HAP-1 (cell line): ENCODE results near the gene SERPINA3.

Experiments
- DNase-seq, 2 experiments: peaks; one replicate each; pipeline ENCODE4 v3.0.0-alpha.2; 2016 to 2020; ENCODE audit warnings: low spot score in 2 of 2
- H3K27me3 ChIP-seq: fragments of 250-450 bp; sonication (Bioruptor Pico); 2 replicates; pipeline ENCODE4 v1.5.1; 2020; ENCODE audit warnings: low read depth, mild to moderate bottlenecking, moderate library complexity
- H3K36me3 ChIP-seq: fragments of 250-450 bp; sonication (Bioruptor Pico); replicated peaks from 2 replicates; pipeline ENCODE4 v1.5.1; 2020; ENCODE audit warnings: mild to moderate bottlenecking
- H3K4me1 ChIP-seq: fragments of 250-450 bp; sonication (Bioruptor Pico); 2 replicates; pipeline ENCODE4 v1.5.1; 2020; ENCODE audit warnings: mild to moderate bottlenecking
- H3K4me3 ChIP-seq: fragments of 250-450 bp; sonication (Bioruptor Pico); 2 replicates; pipeline ENCODE4 v1.5.1; 2020; ENCODE audit warnings: mild to moderate bottlenecking, moderate library complexity
- H3K9me3 ChIP-seq: fragments of 250-450 bp; sonication (Bioruptor Pico); 2 replicates; pipeline ENCODE4 v1.5.1; 2020; ENCODE audit warnings: mild to moderate bottlenecking, moderate library complexity
- in situ Hi-C: fragments of 300-500 bp; cut with MboI; formaldehyde crosslinking; loops from 3 replicates; pipeline ENCODE4 v1.14.3; 2020; ENCODE audit warnings: low sequenced_read_pairs, inconsistent platforms, mixed read lengths

SERPINA3 gene

GRCh38 chr14:94622653-94623421 lies 10.6 kb downstream of the SERPINA3 start:
- Histone ChIP-seq H3K4me3 (no peak overlapping the region), H3K27me3 (peaks cover 23% of the 10 kb centered on the region), H3K4me1 (no peaks in the 10 kb centered on the region), H3K9me3 (no peaks in the 10 kb centered on the region; the same call in 1 of the 2 replicates), H3K36me3 (no peaks in the 10 kb centered on the region)
- in situ Hi-C loops: no loop called here
- no peak for DNase-seq

GRCh38 chr14:94623422-94623809 lies 11.2 kb downstream of the SERPINA3 start:
- Histone ChIP-seq H3K27me3 (peaks cover 23% of the 10 kb centered on the region), H3K9me3 (no peaks in the 10 kb centered on the region), H3K36me3 (no peaks in the 10 kb centered on the region), H3K4me3 (no peak overlapping the region), H3K4me1 (no peaks in the 10 kb centered on the region)
- in situ Hi-C loops: no loop called here
- DNase-seq: no peak

- in situ Hi-C loops: no loop called here
- H3K36me3 ChIP-seq: no peaks in the 10 kb centered on the region
- no peaks in the 10 kb centered on the region for H3K9me3 ChIP-seq
- H3K27me3 ChIP-seq: peaks cover 23% of the 10 kb centered on the region
- no peaks in the 10 kb centered on the region for H3K4me1 ChIP-seq
- no peak for DNase-seq
- H3K4me3 ChIP-seq: no peak overlapping the region
These were observed 11.8 kb downstream of the SERPINA3 start for GRCh38 chr14:94623856-94624499.

GRCh38 chr14:94624537-94625352 lies 12.6 kb downstream of the SERPINA3 start:
- in situ Hi-C loops: no loop called here
- H3K4me3 ChIP-seq: no peak overlapping the region

GRCh38 chr14:94625353-94625635 lies 13.1 kb downstream of the SERPINA3 start:
- Histone ChIP-seq H3K9me3 (no peaks in the 10 kb centered on the region), H3K4me1 (no peaks in the 10 kb centered on the region), H3K36me3 (no peaks in the 10 kb centered on the region), H3K27me3 (peaks cover 23% of the 10 kb centered on the region), H3K4me3 (no peak overlapping the region)
- in situ Hi-C loops: no loop called here
- DNase-seq: no peak

More at GRCh38 chr14:94624537-94625352, 12.6 kb downstream of the SERPINA3 start:
- no peak for DNase-seq
- H3K27me3 ChIP-seq: peaks cover 23% of the 10 kb centered on the region
- no peaks in the 10 kb centered on the region for H3K4me1 ChIP-seq
- no peaks in the 10 kb centered on the region for H3K36me3 ChIP-seq
- H3K9me3 ChIP-seq: no peaks in the 10 kb centered on the region

GRCh38 chr14:94628578-94628977 lies 16.4 kb downstream of the SERPINA3 start:
- in situ Hi-C loops: no loop called here
- H3K4me3 ChIP-seq: no peak overlapping the region
- no peak for DNase-seq
- H3K27me3 ChIP-seq: peaks cover 14% of the 10 kb centered on the region
- no peaks in the 10 kb centered on the region for H3K9me3 ChIP-seq
- no peaks in the 10 kb centered on the region for H3K4me1 ChIP-seq
- H3K36me3 ChIP-seq: no peaks in the 10 kb centered on the region

- Histone ChIP-seq H3K4me1 (no peaks in the 10 kb centered on the region), H3K36me3 (no peaks in the 10 kb centered on the region), H3K9me3 (no peaks in the 10 kb centered on the region), H3K27me3 (no peaks in the 10 kb centered on the region; the same call in none of the 2 replicates), H3K4me3 (no peak overlapping the region)
- in situ Hi-C loops: no loop called here
- no peak for DNase-seq
These were observed 18.2 kb downstream of the SERPINA3 start for GRCh38 chr14:94630396-94630795.

- no peak for DNase-seq
These were observed 18.9 kb downstream of the SERPINA3 start for GRCh38 chr14:94631050-94631449.

GRCh38 chr14:94631536-94632304 lies 19.5 kb downstream of the SERPINA3 start:
- no peaks in the 10 kb centered on the region for H3K9me3 ChIP-seq
- H3K4me3 ChIP-seq: no peak overlapping the region
- H3K36me3 ChIP-seq: no peaks in the 10 kb centered on the region
- no peak for DNase-seq
- in situ Hi-C loops: no loop called here
- no peaks in the 10 kb centered on the region for H3K4me1 ChIP-seq
- H3K27me3 ChIP-seq: peaks cover 3% of the 10 kb centered on the region

More at GRCh38 chr14:94631050-94631449, 18.9 kb downstream of the SERPINA3 start:
- Histone ChIP-seq H3K4me1 (no peaks in the 10 kb centered on the region), H3K4me3 (no peak overlapping the region), H3K36me3 (no peaks in the 10 kb centered on the region), H3K9me3 (no peaks in the 10 kb centered on the region), H3K27me3 (no peaks in the 10 kb centered on the region; the same call in none of the 2 replicates)
- in situ Hi-C loops: no loop called here

GRCh38 chr14:94632305-94632590 lies 20.1 kb downstream of the SERPINA3 start:
- H3K27me3 ChIP-seq: peaks cover 3% of the 10 kb centered on the region
- in situ Hi-C loops: no loop called here
- no peak overlapping the region for H3K4me3 ChIP-seq

GRCh38 chr14:94633121-94633520 lies 20.9 kb downstream of the SERPINA3 start:
- DNase-seq: no peak
- Histone ChIP-seq H3K27me3 (peaks cover 3% of the 10 kb centered on the region), H3K4me3 (no peak overlapping the region), H3K9me3 (no peaks in the 10 kb centered on the region), H3K4me1 (no peaks in the 10 kb centered on the region), H3K36me3 (no peaks in the 10 kb centered on the region)
- in situ Hi-C loops: no loop called here

More at GRCh38 chr14:94632305-94632590, 20.1 kb downstream of the SERPINA3 start:
- Histone ChIP-seq H3K4me1 (no peaks in the 10 kb centered on the region), H3K36me3 (no peaks in the 10 kb centered on the region), H3K9me3 (no peaks in the 10 kb centered on the region)
- DNase-seq: no peak

GRCh38 chr14:94635154-94635553 lies 23.0 kb downstream of the SERPINA3 start:
- no peaks in the 10 kb centered on the region for H3K9me3 ChIP-seq
- peaks cover 3% of the 10 kb centered on the region for H3K27me3 ChIP-seq
- H3K4me3 ChIP-seq: no peak overlapping the region
- no peaks in the 10 kb centered on the region for H3K36me3 ChIP-seq
- no peak for DNase-seq
- no peaks in the 10 kb centered on the region for H3K4me1 ChIP-seq
- in situ Hi-C loops: no loop called here

GRCh38 chr14:94636744-94637412 lies 24.7 kb downstream of the SERPINA3 start:
- Histone ChIP-seq H3K4me1 (no peaks in the 10 kb centered on the region), H3K36me3 (no peaks in the 10 kb centered on the region), H3K9me3 (no peaks in the 10 kb centered on the region), H3K27me3 (peaks cover 3% of the 10 kb centered on the region), H3K4me3 (no peak overlapping the region)
- DNase-seq: no peak
- in situ Hi-C loops: no loop called here
